ENCODE data around the gene KCNJ14. TPM values are rescaled to one million over a fixed set of nuclear protein-coding genes. Genes with fewer than 3 reads are reported as not detected.

The KCNJ14 gene
- total RNA-seq, 4 donors from 2014 or later = 4.2 to 4.7 (median 4.6) TPM

- H3K27ac ChIP-seq = no peak overlapping the region
Observed at GRCh38 chr19:48500830-48501493, 45.6 kb downstream of the KCNJ14 start.

GRCh38 chr19:48501494-48502349, 46.3 kb downstream of the KCNJ14 start:
- H3K36me3 ChIP-seq = no peaks in the 10 kb centered on the region
- H3K4me3 ChIP-seq = peak overlapping the region; percentile 30
- TF ChIP-seq EP300 (IDR thresholded peaks at IDR 0.05) = no peak
- TF ChIP-seq POLR2A (IDR thresholded peaks at IDR 0.05) = no peak
- no peak for TF ChIP-seq CTCF (IDR thresholded peaks at IDR 0.05)
- TF ChIP-seq POLR2AphosphoS5 (IDR thresholded peaks at IDR 0.05) = no peak
- no peak overlapping the region for H3K27ac ChIP-seq
- DNase-seq (ENCODE audit: low spot score in 2 of 2) = peak in 1 of 2 donors; percentile 88
- 9% methylated on average over 20 of the region's 20 CpGs for WGBS
- H3K4me1 ChIP-seq = peaks cover 27% of the 10 kb centered on the region
- H3K9me3 ChIP-seq = no peaks in the 10 kb centered on the region
- H3K27me3 ChIP-seq = peaks cover 36% of the 10 kb centered on the region

More at GRCh38 chr19:48500830-48501493, 45.6 kb downstream of the KCNJ14 start:
- Histone ChIP-seq H3K27me3 (peaks cover 36% of the 10 kb centered on the region), H3K4me1 (peaks cover 27% of the 10 kb centered on the region), H3K36me3 (no peaks in the 10 kb centered on the region), H3K9me3 (no peaks in the 10 kb centered on the region), H3K4me3 (peak overlapping the region; percentile 30)
- no peak for TF ChIP-seq POLR2A (IDR thresholded peaks at IDR 0.05)
- no peak for TF ChIP-seq POLR2AphosphoS5 (IDR thresholded peaks at IDR 0.05)
- no peak for TF ChIP-seq EP300 (IDR thresholded peaks at IDR 0.05)
- TF ChIP-seq CTCF (IDR thresholded peaks at IDR 0.05) = no peak
- WGBS = 78% methylated on average over 13 of the region's 32 CpGs
- no peak for DNase-seq (ENCODE audit: low spot score in 2 of 2)

GRCh38 chr19:48502350-48503018, 47.1 kb downstream of the KCNJ14 start:
- Histone ChIP-seq H3K9me3 (no peaks in the 10 kb centered on the region), H3K36me3 (no peaks in the 10 kb centered on the region), H3K27me3 (peaks cover 35% of the 10 kb centered on the region), H3K27ac (no peak overlapping the region), H3K4me3 (peak overlapping the region; percentile 16), H3K4me1 (peaks cover 21% of the 10 kb centered on the region)
- peak in 1 of 2 donors; percentile 92 for DNase-seq (ENCODE audit: low spot score in 2 of 2)
- no peak for TF ChIP-seq CTCF (IDR thresholded peaks at IDR 0.05)
- TF ChIP-seq POLR2A (IDR thresholded peaks at IDR 0.05) = no peak
- TF ChIP-seq EP300 (IDR thresholded peaks at IDR 0.05) = no peak
- TF ChIP-seq POLR2AphosphoS5 (IDR thresholded peaks at IDR 0.05) = no peak
- 17% methylated on average over 23 of the region's 27 CpGs for WGBS

- no peak overlapping the region for H3K27ac ChIP-seq
- H3K36me3 ChIP-seq = no peaks in the 10 kb centered on the region
- WGBS = 86% methylated on average over 5 of the region's 5 CpGs
- no peak overlapping the region for H3K4me3 ChIP-seq
- DNase-seq (ENCODE audit: low spot score in 2 of 2) = no peak
- peaks cover 10% of the 10 kb centered on the region for H3K27me3 ChIP-seq
- no peak for TF ChIP-seq POLR2A (IDR thresholded peaks at IDR 0.05)
- no peak for TF ChIP-seq EP300 (IDR thresholded peaks at IDR 0.05)
- peak; percentile 29 to 40 for TF ChIP-seq CTCF (IDR thresholded peaks at IDR 0.05)
- TF ChIP-seq POLR2AphosphoS5 (IDR thresholded peaks at IDR 0.05) = no peak
- H3K9me3 ChIP-seq = no peaks in the 10 kb centered on the region
- peaks cover 20% of the 10 kb centered on the region for H3K4me1 ChIP-seq
Observed at GRCh38 chr19:48506138-48506733, 50.9 kb downstream of the KCNJ14 start.
